Karpas-422 (cell line): ENCODE measurements around the gene APOC3. TPM values are rescaled to one million over a fixed set of nuclear protein-coding genes. Genes with fewer than 3 reads are reported as not detected.
"Not testable (repeated sequence)": the region's sequence is repeated elsewhere in the genome, so short reads cannot be mapped to it uniquely, and the experiment has no call there.

ENCODE experiments used
- DNase-seq: peaks from one replicate; pipeline ENCODE4 v3.0.0-alpha.2; 2015
- H2AFZ ChIP-seq: fragments of 200-600 bp; sonication (generic); 2 replicates; pipeline ENCODE4 v1.6.1; 2014; ENCODE audit warnings: antibody characterized with exemption, low read length, mixed read lengths
- H3K27ac ChIP-seq: fragments of 200-600 bp; sonication (generic); 2 replicates; pipeline ENCODE4 v1.5.1; 2014; ENCODE audit warnings: mild to moderate bottlenecking, low read length, moderate library complexity
- H3K27me3 ChIP-seq: fragments of 200-600 bp; sonication (generic); 2 replicates; pipeline ENCODE4 v1.6.1; 2014; ENCODE audit warnings: low read length, mixed read lengths
- H3K36me3 ChIP-seq: fragments of 200-600 bp; sonication (generic); 2 replicates; pipeline ENCODE4 v1.6.1; 2014; ENCODE audit warnings: low read length, mixed read lengths; ENCODE audit not compliant: insufficient read depth
- H3K4me1 ChIP-seq: fragments of 200-600 bp; sonication (generic); 2 replicates; pipeline ENCODE4 v1.6.1; 2014; ENCODE audit warnings: mild to moderate bottlenecking, low read length, mixed read lengths
- H3K4me2 ChIP-seq: fragments of 200-600 bp; sonication (generic); 2 replicates; pipeline ENCODE4 v1.6.1; 2014; ENCODE audit warnings: low read length, low read depth, mild to moderate bottlenecking; ENCODE audit not compliant: poor library complexity, severe bottlenecking
- H3K4me3 ChIP-seq: fragments of 200-600 bp; sonication (generic); 2 replicates; pipeline ENCODE4 v1.5.1; 2014; ENCODE audit warnings: mild to moderate bottlenecking, antibody characterized with exemption, low read length, mixed read lengths
- H3K79me2 ChIP-seq: fragments of 200-600 bp; sonication (generic); 2 replicates; pipeline ENCODE4 v1.6.1; 2014; ENCODE audit warnings: mild to moderate bottlenecking, low read length, mixed read lengths
- H3K9ac ChIP-seq: fragments of 200-600 bp; sonication (generic); 2 replicates; pipeline ENCODE4 v1.6.0; 2014; ENCODE audit warnings: low read length
- H3K9me2 ChIP-seq: fragments of 200-600 bp; sonication (generic), shearing (Covaris generic); replicated peaks from 2 replicates; pipeline ENCODE4 v1.6.0; 2014; ENCODE audit warnings: mild to moderate bottlenecking, low read length, moderate library complexity; ENCODE audit not compliant: insufficient read depth
- H3K9me3 ChIP-seq: fragments of 300-700, 200-600 bp; sonication (generic); 2 replicates; pipeline ENCODE4 v1.6.1; 2014; ENCODE audit warnings: low read length, mixed read lengths
- H4K20me1 ChIP-seq: fragments of 200-600 bp; sonication (generic); 2 replicates; pipeline ENCODE4 v1.6.1; 2014; ENCODE audit warnings: mild to moderate bottlenecking, antibody characterized with exemption, low read length, low read depth; ENCODE audit not compliant: insufficient read depth
- total RNA-seq: library from RNA; depleted of rRNA; stranded (reverse); fragments of >200 nt; shearing (Covaris generic); gene quantifications from 2 replicates; pipeline ENCODE4 v1.2.3, GENCODE V29; 2014; ENCODE audit warnings: low replicate concordance

The APOC3 gene
- total RNA-seq, 1 experiment from 2014 or later = not detected

- Histone ChIP-seq H2AFZ (no peak overlapping the region), H3K4me3 (no peak overlapping the region), H3K4me1 (no peaks in the 10 kb centered on the region), H3K9ac (no peak overlapping the region), H3K27me3 (no peaks in the 10 kb centered on the region), H3K9me2 (no peaks in the 10 kb centered on the region), H3K9me3 (no peaks in the 10 kb centered on the region), H3K36me3 (no peaks in the 10 kb centered on the region), H3K4me2 (no peak overlapping the region), H4K20me1 (no peaks in the 10 kb centered on the region), H3K79me2 (no peaks in the 10 kb centered on the region), H3K27ac (no peak overlapping the region)
- no peak for DNase-seq
Measured at GRCh38 chr11:116796548-116796947, 33.2 kb upstream of the APOC3 start.

GRCh38 chr11:116797816-116798215 lies 31.9 kb upstream of the APOC3 start:
- Histone ChIP-seq H3K27me3 (no peaks in the 10 kb centered on the region), H3K9me3 (no peaks in the 10 kb centered on the region), H3K27ac (no peak overlapping the region), H3K4me1 (no peaks in the 10 kb centered on the region), H4K20me1 (no peaks in the 10 kb centered on the region), H2AFZ (no peak overlapping the region), H3K4me2 (no peak overlapping the region), H3K36me3 (no peaks in the 10 kb centered on the region), H3K9ac (no peak overlapping the region), H3K4me3 (no peak overlapping the region), H3K9me2 (no peaks in the 10 kb centered on the region), H3K79me2 (no peaks in the 10 kb centered on the region)
- no peak for DNase-seq

GRCh38 chr11:116798368-116798767 lies 31.3 kb upstream of the APOC3 start:
- Histone ChIP-seq H3K27me3 (no peaks in the 10 kb centered on the region), H3K4me2 (no peak overlapping the region), H4K20me1 (no peaks in the 10 kb centered on the region), H3K9me2 (no peaks in the 10 kb centered on the region), H3K9me3 (no peaks in the 10 kb centered on the region), H3K79me2 (no peaks in the 10 kb centered on the region), H3K4me3 (no peak overlapping the region), H3K4me1 (no peaks in the 10 kb centered on the region), H3K9ac (no peak overlapping the region), H3K36me3 (no peaks in the 10 kb centered on the region), H3K27ac (no peak overlapping the region), H2AFZ (no peak overlapping the region)
- no peak for DNase-seq

GRCh38 chr11:116800610-116801009 lies 29.1 kb upstream of the APOC3 start:
- Histone ChIP-seq H3K4me3 (no peak overlapping the region), H3K27me3 (no peaks in the 10 kb centered on the region), H3K9me3 (no peaks in the 10 kb centered on the region), H3K9ac (no peak overlapping the region), H3K36me3 (no peaks in the 10 kb centered on the region), H3K4me2 (no peak overlapping the region), H4K20me1 (no peaks in the 10 kb centered on the region), H3K27ac (no peak overlapping the region), H3K79me2 (no peaks in the 10 kb centered on the region), H3K4me1 (no peaks in the 10 kb centered on the region), H3K9me2 (no peaks in the 10 kb centered on the region), H2AFZ (no peak overlapping the region)
- no peak for DNase-seq

DNA sequence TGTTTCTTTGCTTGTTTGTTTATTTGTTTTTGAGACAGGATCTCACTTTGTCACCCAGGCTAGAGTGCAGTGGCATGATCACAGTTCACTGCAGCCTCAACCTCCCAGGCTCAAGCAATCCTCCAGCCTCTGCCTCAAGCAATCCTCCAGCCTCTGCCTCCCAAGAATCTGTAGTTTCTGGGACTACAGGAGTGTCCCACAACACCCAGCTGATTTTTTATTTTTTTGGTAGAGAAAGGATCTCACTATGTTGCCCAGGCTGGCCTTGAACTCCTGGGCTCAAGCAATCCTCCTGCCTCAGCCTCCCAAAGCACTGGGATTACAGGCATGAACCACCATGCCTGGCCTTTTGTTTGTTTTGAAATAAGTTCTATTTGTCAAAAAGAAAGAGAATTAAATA lies 28.0 kb upstream of the APOC3 start:
- H2AFZ ChIP-seq = not testable (repeated sequence)

GRCh38 chr11:116804001-116804400 lies 25.7 kb upstream of the APOC3 start:
- Histone ChIP-seq H3K79me2 (no peaks in the 10 kb centered on the region), H3K4me1 (no peaks in the 10 kb centered on the region), H3K4me2 (no peak overlapping the region), H3K27ac (no peak overlapping the region), H4K20me1 (no peaks in the 10 kb centered on the region), H3K27me3 (no peaks in the 10 kb centered on the region), H3K4me3 (no peak overlapping the region), H2AFZ (no peak overlapping the region), H3K9me2 (no peaks in the 10 kb centered on the region), H3K9me3 (no peaks in the 10 kb centered on the region), H3K9ac (no peak overlapping the region), H3K36me3 (no peaks in the 10 kb centered on the region)
- no peak for DNase-seq

More for the DNA sequence above, 28.0 kb upstream of the APOC3 start:
- H3K9me3 ChIP-seq, H3K4me2 ChIP-seq, H3K4me3 ChIP-seq, H3K36me3 ChIP-seq, H3K79me2 ChIP-seq, H3K9me2 ChIP-seq, H3K27me3 ChIP-seq, H3K4me1 ChIP-seq, DNase-seq, H3K9ac ChIP-seq, H3K27ac ChIP-seq, H4K20me1 ChIP-seq: not testable (repeated sequence)

DNA sequence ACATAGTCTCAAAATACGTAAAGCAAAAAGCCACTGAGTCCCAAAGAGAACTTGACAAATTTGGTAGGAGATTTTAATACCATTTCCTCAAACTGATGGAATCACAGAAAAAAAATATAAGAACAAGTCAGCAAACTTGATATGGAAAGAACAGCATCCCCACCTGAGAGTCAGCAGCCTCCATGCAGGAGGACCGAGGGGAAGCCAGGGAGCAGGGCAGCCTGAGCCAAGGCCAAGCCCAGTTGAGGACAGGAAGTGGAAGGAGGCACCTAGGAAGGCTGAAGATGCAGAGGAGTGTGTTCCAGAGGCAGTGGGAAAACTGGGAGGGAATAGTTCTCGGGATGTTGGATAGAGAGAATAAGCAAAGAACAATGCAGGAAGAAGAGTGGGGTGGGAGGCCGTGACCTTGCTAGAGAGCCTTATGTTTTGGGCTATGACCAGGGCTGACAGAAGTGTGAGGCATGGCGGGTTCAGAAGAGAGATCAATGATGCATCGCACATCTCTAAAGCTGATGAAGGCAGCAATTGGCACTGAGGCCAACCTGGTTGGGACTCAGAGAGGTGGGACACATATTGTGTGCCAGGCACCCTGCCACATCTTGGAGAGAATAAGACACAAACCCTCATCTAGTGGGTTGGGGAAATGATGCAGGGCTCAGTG lies 22.0 kb upstream of the APOC3 start:
- Histone ChIP-seq H3K79me2 (no peaks in the 10 kb centered on the region), H3K9ac (no peak overlapping the region), H3K9me2 (no peaks in the 10 kb centered on the region), H3K4me2 (no peak overlapping the region), H3K4me1 (no peaks in the 10 kb centered on the region), H3K4me3 (no peak overlapping the region), H3K9me3 (no peaks in the 10 kb centered on the region), H4K20me1 (no peaks in the 10 kb centered on the region), H3K27ac (no peak overlapping the region), H2AFZ (no peak overlapping the region), H3K27me3 (no peaks in the 10 kb centered on the region), H3K36me3 (no peaks in the 10 kb centered on the region)
- DNase-seq = no peak

DNA sequence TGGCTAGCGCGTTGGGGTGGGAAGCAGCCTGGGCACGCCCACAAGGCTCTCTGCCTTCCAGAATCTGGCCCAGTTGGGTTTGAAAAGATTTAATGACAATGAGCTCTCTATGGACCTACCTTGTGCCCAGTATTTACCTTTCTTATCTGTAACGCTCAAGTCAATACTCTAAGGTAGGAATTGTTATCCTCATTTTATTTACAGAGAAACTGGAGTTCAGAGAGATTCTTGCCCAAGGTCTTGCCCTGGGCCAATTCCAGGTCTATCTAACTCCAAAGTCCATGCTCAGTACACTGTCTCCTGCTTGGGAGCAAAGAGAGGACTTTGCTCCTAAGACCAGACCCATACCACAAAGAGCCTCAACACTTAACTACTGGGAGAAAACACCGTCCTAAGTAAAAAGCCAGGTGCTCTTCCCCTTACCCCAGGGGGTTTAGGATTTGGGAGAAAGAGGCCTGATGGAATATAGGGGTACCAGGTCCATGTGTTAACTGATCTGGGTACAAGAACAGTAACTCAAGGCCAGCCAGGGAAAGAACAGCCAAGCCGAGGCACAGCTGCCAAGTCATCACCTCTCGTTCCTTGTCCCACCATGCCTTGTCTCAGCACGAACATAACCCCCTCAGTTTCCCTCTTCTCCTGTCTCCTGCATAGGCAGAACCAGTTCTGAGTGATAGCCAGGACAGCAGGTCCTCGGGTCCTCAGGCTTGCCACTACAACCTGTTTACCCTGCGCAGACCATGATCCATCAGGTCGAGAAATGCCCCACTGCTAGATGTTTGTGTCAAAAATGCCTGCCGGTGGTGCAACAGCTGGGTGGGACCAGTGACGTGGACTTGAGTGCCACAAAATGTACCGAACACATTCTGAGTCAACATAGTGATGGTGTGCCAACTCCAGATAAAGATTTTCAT lies 21.2 kb upstream of the APOC3 start:
- no peak overlapping the region for H3K4me2 ChIP-seq
- no peaks in the 10 kb centered on the region for H3K79me2 ChIP-seq
- no peaks in the 10 kb centered on the region for H3K9me3 ChIP-seq
- no peaks in the 10 kb centered on the region for H3K27me3 ChIP-seq
- DNase-seq = no peak
- no peaks in the 10 kb centered on the region for H3K36me3 ChIP-seq
- H3K4me3 ChIP-seq = no peak overlapping the region
- H3K9ac ChIP-seq = no peak overlapping the region
- no peak overlapping the region for H3K27ac ChIP-seq
- no peaks in the 10 kb centered on the region for H3K4me1 ChIP-seq
- no peak overlapping the region for H2AFZ ChIP-seq
- H3K9me2 ChIP-seq = no peaks in the 10 kb centered on the region
- H4K20me1 ChIP-seq = no peaks in the 10 kb centered on the region
